K562 (cell line): ENCODE measurements around the gene TMEM164. TPM values are rescaled to one million over a fixed set of nuclear protein-coding genes. Genes with fewer than 3 reads are reported as not detected.

Experiments used
- ATAC-seq: fragments of 200-7000 bp; cut with Tn5 transposase; 3 replicates; pipeline ENCODE4 v1.9.1; 2020; ENCODE audit warnings: moderate library complexity
- BruUV-seq: library from RNA; stranded (reverse); fragments of 400-500 nt; replicated peaks from 2 replicates; lab custom pipeline; 2021; lab: Mats Ljungman, UMichigan
- CTCF ChIA-PET: fragments of 300-600 bp; formaldehyde crosslinking; extraction: SDS; loops from one replicate; lab custom pipeline; 2021; ENCODE audit warnings: low intra/inter-chr PET ratio; lab: Yijun Ruan, JAX
- POLR2A ChIA-PET: fragments of 300-600, 350-650 bp; sonication (Branson Sonifier 250); formaldehyde crosslinking; extraction: SDS; loops from one replicate; lab custom pipeline; 2021; ENCODE audit warnings: antibody characterized with exemption, inconsistent platforms; lab: Yijun Ruan, JAX
- DNase-seq, 4 experiments: peaks; one replicate each; pipeline versions ENCODE4 v3.0.0 to v3.0.0-alpha.2; 2011 to 2018; ENCODE audit warnings: low spot score in 3 of 4, mixed read lengths in 3 of 4; ENCODE audit errors: extremely low read depth in 1 of 4
- FAIRE-seq: peaks from 2 replicates; lab custom pipeline; 2011; peaks lifted over from hg19 to GRCh38; lab: Jason Lieb, UNC
- H2AFZ ChIP-seq: 2 replicates; pipeline ENCODE4 v1.6.0; 2011; ENCODE audit warnings: low read depth, low read length, control low read depth, inconsistent platforms
- H3K27ac ChIP-seq: fragments of 200-600 bp; 3 replicates; pipeline ENCODE4 v1.8.0; 2011; ENCODE audit warnings: low read depth, mild to moderate bottlenecking, control low read depth, inconsistent platforms, low read length, moderate library complexity, mixed read lengths; ENCODE audit errors: extremely low read depth
- H3K27me3 ChIP-seq, 2 experiments: fragments of 300-600 bp in 1 of 2; 2 replicates in 1 of 2; 3 replicates in 1 of 2; pipeline versions ENCODE4 v1.6.0 to v1.8.0; 2011; ENCODE audit warnings: inconsistent platforms in 2 of 2, low read length in 2 of 2, mild to moderate bottlenecking in 1 of 2, mixed read lengths in 1 of 2, moderate library complexity in 1 of 2; ENCODE audit not compliant: control insufficient read depth in 2 of 2, insufficient read depth in 2 of 2
- H3K36me3 ChIP-seq: fragments of 300-600 bp; 3 replicates; pipeline ENCODE4 v1.8.0; 2011; ENCODE audit warnings: mild to moderate bottlenecking, low read length, inconsistent platforms; ENCODE audit not compliant: control insufficient read depth, insufficient read depth
- H3K4me1 ChIP-seq, 2 experiments: fragments of 200-600 bp in 1 of 2; replicated peaks in 1 of 2; 2 replicates in 1 of 2; 3 replicates in 1 of 2; pipeline versions ENCODE4 v1.5.1 to v1.8.0; 2011; ENCODE audit warnings: inconsistent platforms in 2 of 2, low read length in 2 of 2, mild to moderate bottlenecking in 1 of 2, mixed read lengths in 1 of 2, moderate library complexity in 1 of 2; ENCODE audit not compliant: control insufficient read depth in 2 of 2, insufficient read depth in 2 of 2
- H3K4me2 ChIP-seq: 2 replicates; pipeline ENCODE4 v1.6.1; 2011; ENCODE audit warnings: low read length, control low read depth, inconsistent platforms, mixed read lengths; ENCODE audit not compliant: insufficient read depth
- H3K4me3 ChIP-seq: fragments of 200-600 bp; sonication (generic), shearing (Covaris generic); 2 replicates; pipeline ENCODE4 v1.5.1; 2016; ENCODE audit warnings: control low read depth, inconsistent platforms
- H3K79me2 ChIP-seq: fragments of 200-600 bp; 3 replicates; pipeline ENCODE4 v1.8.0; 2011; ENCODE audit warnings: low read length, inconsistent platforms; ENCODE audit not compliant: control insufficient read depth, insufficient read depth
- H3K9ac ChIP-seq, 2 experiments: 2 replicates each; pipeline versions ENCODE4 v1.6.0 to v1.6.1; 2011; ENCODE audit warnings: low read depth in 2 of 2, low read length in 2 of 2, control low read depth in 1 of 2, inconsistent platforms in 1 of 2, mild to moderate bottlenecking in 1 of 2, mixed read lengths in 1 of 2; ENCODE audit not compliant: insufficient read depth in 1 of 2
- H3K9me1 ChIP-seq: one replicate; pipeline ENCODE4 v1.6.0; 2011; ENCODE audit warnings: inconsistent platforms, mild to moderate bottlenecking, low read length, moderate library complexity; ENCODE audit not compliant: control insufficient read depth, insufficient read depth
- H3K9me3 ChIP-seq: replicated peaks from 2 replicates; pipeline ENCODE4 v1.5.1; 2011; ENCODE audit warnings: low read depth, low read length, inconsistent platforms; ENCODE audit not compliant: control insufficient read depth, insufficient read depth
- H4K20me1 ChIP-seq: replicated peaks from 2 replicates; pipeline ENCODE4 v1.6.1; 2011; ENCODE audit warnings: low read length, inconsistent platforms, mixed read lengths; ENCODE audit not compliant: control insufficient read depth, insufficient read depth
- ASH1L ChIP-seq: fragments of 450-650 bp; IDR thresholded peaks from 2 replicates; pipeline ENCODE4 v1.6.1; 2018; ENCODE audit warnings: borderline replicate concordance, mild to moderate bottlenecking, low read depth; ENCODE audit not compliant: partially characterized antibody
- CGGBP1 ChIP-seq: fragments of 250-450 bp; sonication (Bioruptor Pico); IDR thresholded peaks from 2 replicates; pipeline ENCODE4 v1.9.0; 2021; ENCODE audit warnings: mild to moderate bottlenecking
- CXXC5 ChIP-seq: fragments of 250-450 bp; sonication (Bioruptor Pico); IDR thresholded peaks from 2 replicates; pipeline ENCODE4 v1.8.0; 2022; ENCODE audit warnings: inconsistent platforms, mild to moderate bottlenecking, moderate library complexity
- E2F4 ChIP-seq: sonication (generic); formaldehyde crosslinking; IDR thresholded peaks from 2 replicates; pipeline ENCODE4 v1.8.0; 2022; ENCODE audit warnings: mild to moderate bottlenecking, low read depth, missing genetic modification reagents
- ELF4 ChIP-seq: fragments of 450-650 bp; formaldehyde crosslinking; IDR thresholded peaks from 2 replicates; pipeline ENCODE4 v1.4.0; 2022; ENCODE audit warnings: missing genetic modification characterization
- FIP1L1 ChIP-seq: fragments of 200-400 bp; formaldehyde crosslinking; IDR thresholded peaks from 2 replicates; pipeline ENCODE4 v1.6.1; 2018; ENCODE audit warnings: mild to moderate bottlenecking, low read depth, low read length; ENCODE audit not compliant: poor library complexity, severe bottlenecking
- GTF2F1 ChIP-seq: IDR thresholded peaks from 2 replicates; pipeline ENCODE4 v1.6.1; 2011; ENCODE audit warnings: low read depth, low read length, improper control_type of control experiment
- HNRNPH1 ChIP-seq: fragments of 200-400 bp; formaldehyde crosslinking; optimal IDR thresholded peaks from 2 replicates; pipeline ENCODE3; 2017; ENCODE audit warnings: low read depth, mild to moderate bottlenecking, low read length, moderate library complexity
- L3MBTL2 ChIP-seq: fragments of 450-650 bp; IDR thresholded peaks from 2 replicates; pipeline ENCODE4 v1.6.1; 2016; ENCODE audit warnings: mild to moderate bottlenecking, moderate library complexity
- MLX ChIP-seq, 2 experiments: fragments of 450-650 bp in 1 of 2; sonication (generic) in 1 of 2; formaldehyde crosslinking; conservative IDR thresholded peaks; 2 replicates each; pipeline versions ENCODE4 v1.4.0 to v1.8.1; 2020 to 2022; ENCODE audit warnings: mild to moderate bottlenecking in 1 of 2, missing genetic modification reagents in 1 of 2
- MYNN ChIP-seq, 2 experiments: sonication (generic); formaldehyde crosslinking in 1 of 2; IDR thresholded peaks; 2 replicates each; pipeline versions ENCODE4 v1.5.0 to v1.6.1; 2016 to 2020; ENCODE audit warnings: antibody characterized with exemption in 1 of 2, missing genetic modification reagents in 1 of 2
- POU5F1 ChIP-seq: fragments of 150-350 bp; IDR thresholded peaks from 2 replicates; pipeline ENCODE4 v1.6.1; 2014; ENCODE audit warnings: borderline replicate concordance, low read length, low read depth, mild to moderate bottlenecking; ENCODE audit not compliant: partially characterized antibody
- RBM17 ChIP-seq: fragments of 200-400 bp; formaldehyde crosslinking; IDR thresholded peaks from 2 replicates; pipeline ENCODE4 v1.6.1; 2017; ENCODE audit warnings: low read depth, mild to moderate bottlenecking, low read length, borderline replicate concordance
- RBM25 ChIP-seq: fragments of 200-400 bp; formaldehyde crosslinking; IDR thresholded peaks from 2 replicates; pipeline ENCODE4 v1.6.1; 2018; ENCODE audit warnings: low read length, low read depth, moderate library complexity; ENCODE audit not compliant: severe bottlenecking
- TFAM ChIP-seq: fragments of 250-450 bp; sonication (Bioruptor Pico); conservative IDR thresholded peaks from 2 replicates; pipeline ENCODE4 v1.5.0; 2021; ENCODE audit warnings: mild to moderate bottlenecking, moderate library complexity
- ZBTB9 ChIP-seq: fragments of 450-650 bp; formaldehyde crosslinking; IDR thresholded peaks from 2 replicates; pipeline ENCODE4 v1.4.0; 2020; ENCODE audit warnings: mild to moderate bottlenecking, moderate library complexity
- ZFPM2 ChIP-seq: fragments of 250-450 bp; sonication (Bioruptor Pico); IDR thresholded peaks from 2 replicates; pipeline ENCODE4 v1.5.1; 2022; ENCODE audit warnings: mild to moderate bottlenecking
- ZNF311 ChIP-seq: fragments of 250-450 bp; sonication (Bioruptor Pico); IDR thresholded peaks from 2 replicates; pipeline ENCODE4 v1.4.0; 2020; ENCODE audit warnings: mild to moderate bottlenecking, moderate library complexity
- ZNF584 ChIP-seq: fragments of 200-800 bp; sonication (Bioruptor generic); IDR thresholded peaks from 2 replicates; pipeline ENCODE4 v1.6.1; 2016; ENCODE audit warnings: low read depth, mild to moderate bottlenecking, missing genetic modification characterization, missing compliant biosample characterization
- WGBS: fragments of 100-300 bp; shearing (Covaris generic); methylation state at CpG from one replicate; pipeline ENCODE4 v1.1.6; 2016; ENCODE audit warnings: low coverage, mixed read lengths; ENCODE audit not compliant: insufficient coverage; ENCODE audit errors: missing lambda C conversion rate; 5-methylcytosine and 5-hydroxymethylcytosine counted together
- in situ Hi-C: fragments of 300-500 bp; cut with MboI; formaldehyde crosslinking; loops from 4 replicates; pipeline ENCODE4 v1.15.0; 2018; ENCODE audit warnings: inconsistent platforms, mixed read lengths
- intact Hi-C: fragments of 100-400 bp; cut with micrococcal nuclease; formaldehyde crosslinking; loops from 2 replicates; pipeline ENCODE4 v1.14.2; 2022
- polyA plus RNA-seq, 8 experiments: library from polyadenylated mRNA; depleted of rRNA in 4 of 8; stranded (reverse) in 5 of 8; unstranded in 3 of 8; fragments of >200 nt; fragmentation: Nextera tagmentation in 2 of 8; fragmentation: Illumina TruSeq in 1 of 8; extraction: Ambion mirVana in 2 of 8; extraction: Trizol in 1 of 8; gene quantifications; 2 replicates each; pipeline versions ENCODE4 v1.2.1 to v1.2.3, GENCODE V29; 2011 to 2014; ENCODE audit warnings: inconsistent platforms in 1 of 8, missing spikeins in 1 of 8
- total RNA-seq, 7 experiments: library from RNA; depleted of rRNA in 6 of 7; stranded (reverse); fragments of >200 nt in 6 of 7; fragmentation: Illumina TruSeq in 2 of 7; extraction: Trizol in 2 of 7; gene quantifications; 2 replicates each; pipeline versions ENCODE4 v1.2.1 to v1.2.3, GENCODE V29; 2011 to 2021; ENCODE audit warnings: low replicate concordance in 1 of 7

The TMEM164 gene
- total and polyA plus RNA-seq, 9 of the 15 experiments (the other 6 are each of a cell fraction or from before 2014, with no cell fraction given), result 2.4 to 57.3 (median 23.1) TPM

- Histone ChIP-seq H3K4me1 (no peaks in the 10 kb centered on the region; a peak in 2 of 5 replicates), H4K20me1 (no peaks in the 10 kb centered on the region), H2AFZ (no peak overlapping the region), H3K27ac (no peak overlapping the region), H3K4me2 (no peak overlapping the region), H3K9ac (no peak overlapping the region), H3K9me3 (no peaks in the 10 kb centered on the region; the same call in 1 of the 2 replicates), H3K36me3 (peaks cover 9% of the 10 kb centered on the region; the same call in 2 of the 3 replicates), H3K4me3 (no peak overlapping the region), H3K79me2 (no peaks in the 10 kb centered on the region; the same call in 2 of the 3 replicates), H3K27me3 (no peaks in the 10 kb centered on the region), H3K9me1 (no peaks in the 10 kb centered on the region)
- ChIA-PET CTCF (no interaction called here), POLR2A (no interaction called here)
- BruUV-seq, result no TSS peak
- in situ Hi-C loops, result no loop called here
- ATAC-seq (no peak), FAIRE-seq (no peak), DNase-seq (no peak)
- 91% methylated on average over 1 of the region's 1 CpG for WGBS
- intact Hi-C loops, result no loop called here
- TF ChIP-seq FIP1L1 (no peak), MYNN (IDR thresholded peaks at IDR 0.05) (no peak), MYNN (CRISPR knock-in tag; IDR thresholded peaks at IDR 0.05) (no peak), ZFPM2 (CRISPR knock-in tag) (no peak), RBM17 (no peak), ZNF311 (CRISPR knock-in tag) (no peak), RBM25 (no peak), ELF4 (CRISPR knock-in tag) (no peak), E2F4 (no peak), L3MBTL2 (no peak), ZNF584 (no peak), POU5F1 (no peak), ASH1L (no peak), MLX (CRISPR knock-in tag; conservative IDR thresholded peaks at IDR 0.05) (no peak), TFAM (CRISPR knock-in tag) (no peak), CGGBP1 (CRISPR knock-in tag) (no peak), GTF2F1 (no peak), HNRNPH1 (no peak), CXXC5 (CRISPR knock-in tag) (no peak), ZBTB9 (no peak)
These were observed 129.7 kb downstream of the TMEM164 start for GRCh38 chrX:110132450-110133114.
